A549 (cell line): ENCODE results near the gene TTR. TPM values are rescaled to one million over a fixed set of nuclear protein-coding genes. Genes with fewer than 3 reads are reported as not detected.
A peak's percentile ranks its signal among the peaks of the same experiment; 100 is the strongest.

Experiments used
- ATAC-seq, 2 experiments: fragments of 200-7000 bp in 1 of 2; fragments of >200 bp in 1 of 2; cut with Nextera tagmentation in 1 of 2; cut with Tn5 transposase in 1 of 2; 3 replicates each; pipeline versions ENCODE4 v1.8.0 to v1.9.1; 2018 to 2020; ENCODE audit warnings: mild to moderate bottlenecking in 1 of 2, moderate library complexity in 1 of 2
- CTCF ChIA-PET: fragments of 300-600 bp; sonication (Branson Sonifier 250); formaldehyde crosslinking; extraction: SDS; loops from one replicate; lab custom pipeline; 2021; ENCODE audit warnings: antibody characterized with exemption, inconsistent platforms; lab: Yijun Ruan, JAX
- POLR2A ChIA-PET: fragments of 350-600 bp; formaldehyde crosslinking; extraction: SDS; loops from one replicate; lab custom pipeline; 2021; ENCODE audit warnings: antibody characterized with exemption, inconsistent platforms; lab: Yijun Ruan, JAX
- DNase-seq, 2 experiments: peaks; one replicate each; pipeline versions ENCODE4 v3.0.0 to v3.0.0-alpha.2; 2011 to 2016; ENCODE audit warnings: low read depth in 1 of 2, low spot score in 1 of 2
- FAIRE-seq: peaks from 2 replicates; lab custom pipeline; 2011; peaks lifted over from hg19 to GRCh38; lab: Jason Lieb, UNC
- H3K27ac ChIP-seq, 2 experiments: fragments of >200 bp; sonication (Bioruptor Twin); formaldehyde crosslinking; 3 replicates each; pipeline ENCODE4 v1.5.1; 2016 to 2017
- H3K4me1 ChIP-seq: fragments of >200 bp; sonication (Bioruptor Twin); formaldehyde crosslinking; 3 replicates; pipeline ENCODE4 v1.6.1; 2016
- H3K4me2 ChIP-seq: fragments of >200 bp; sonication (Bioruptor Twin); formaldehyde crosslinking; 3 replicates; pipeline ENCODE4 v1.6.1; 2016
- H3K4me3 ChIP-seq: fragments of >200 bp; sonication (Bioruptor Twin); formaldehyde crosslinking; 3 replicates; pipeline ENCODE4 v1.5.1; 2016
- H3K9me3 ChIP-seq: fragments of >200 bp; sonication (Bioruptor Twin); formaldehyde crosslinking; 3 replicates; pipeline ENCODE4 v1.6.1; 2016
- BHLHE40 ChIP-seq: IDR thresholded peaks from 2 replicates; pipeline ENCODE4 v1.6.1; 2012; ENCODE audit warnings: low read depth, low read length, inconsistent platforms
- CBX2 ChIP-seq: fragments of 200-600 bp; sonication (generic); IDR thresholded peaks from 2 replicates; pipeline ENCODE4 v1.6.1; 2016; ENCODE audit warnings: low read depth, mild to moderate bottlenecking, borderline replicate concordance
- CBX8 ChIP-seq: fragments of 200-600 bp; sonication (generic); IDR thresholded peaks from 2 replicates; pipeline ENCODE4 v1.6.1; 2016
- CEBPB ChIP-seq, 2 experiments: fragments of >200 bp in 1 of 2; sonication (Bioruptor Twin) in 1 of 2; formaldehyde crosslinking in 1 of 2; IDR thresholded peaks; 2 replicates each; pipeline ENCODE4 v1.6.1; 2012 to 2016
- CHD2 ChIP-seq: fragments of 150-350 bp; IDR thresholded peaks from 2 replicates; pipeline ENCODE4 v1.6.1; 2014; ENCODE audit warnings: low read length; ENCODE audit not compliant: partially characterized antibody
- EHF ChIP-seq: fragments of 250-450 bp; sonication (Bioruptor Pico); IDR thresholded peaks from 2 replicates; pipeline ENCODE4 v1.5.0; 2020; ENCODE audit warnings: mild to moderate bottlenecking
- EP300 ChIP-seq, 2 experiments: fragments of >200 bp; sonication (Bioruptor Twin); formaldehyde crosslinking; IDR thresholded peaks; 2 replicates in 1 of 2; 3 replicates in 1 of 2; pipeline ENCODE4 v1.6.1; 2016 to 2017
- ESRRA ChIP-seq: fragments of 150-350 bp; IDR thresholded peaks from 2 replicates; pipeline ENCODE4 v1.6.1; 2014; ENCODE audit warnings: mild to moderate bottlenecking, low read length, borderline replicate concordance
- FOXS1 ChIP-seq: fragments of 250-450 bp; sonication (Bioruptor Pico); IDR thresholded peaks from 2 replicates; pipeline ENCODE4 v1.5.0; 2020; ENCODE audit warnings: mild to moderate bottlenecking, moderate library complexity
- HDAC2 ChIP-seq: fragments of 200-600 bp; sonication (generic); IDR thresholded peaks from 2 replicates; pipeline ENCODE4 v1.6.1; 2016
- HOXA7 ChIP-seq: fragments of 250-450 bp; sonication (Bioruptor Pico); IDR thresholded peaks from 2 replicates; pipeline ENCODE4 v1.5.0; 2020; ENCODE audit warnings: mild to moderate bottlenecking, moderate library complexity
- HOXB5 ChIP-seq: fragments of 250-450 bp; sonication (Bioruptor Pico); IDR thresholded peaks from 2 replicates; pipeline ENCODE4 v1.5.0; 2020; ENCODE audit warnings: mild to moderate bottlenecking, moderate library complexity
- JUN ChIP-seq, 2 experiments: fragments of >200 bp; sonication (Bioruptor Twin); formaldehyde crosslinking; IDR thresholded peaks; 2 replicates in 1 of 2; 3 replicates in 1 of 2; pipeline ENCODE4 v1.6.1; 2016 to 2017
- JUNB ChIP-seq: fragments of >200 bp; sonication (Bioruptor Twin); formaldehyde crosslinking; IDR thresholded peaks from 2 replicates; pipeline ENCODE4 v1.6.1; 2016
- KDM5A ChIP-seq: fragments of 200-600 bp; sonication (generic); IDR thresholded peaks from 2 replicates; pipeline ENCODE4 v1.6.1; 2016; ENCODE audit warnings: antibody characterized with exemption, mild to moderate bottlenecking
- MAFK ChIP-seq: fragments of 450-650 bp; IDR thresholded peaks from 2 replicates; pipeline ENCODE4 v1.6.1; 2014; ENCODE audit not compliant: partially characterized antibody
- MYC ChIP-seq: IDR thresholded peaks from 2 replicates; pipeline ENCODE4 v1.6.1; 2012; ENCODE audit warnings: mild to moderate bottlenecking, inconsistent platforms, low read length, improper control_type of control experiment, borderline replicate concordance
- NFE2L2 ChIP-seq: fragments of 150-350 bp; conservative IDR thresholded peaks from 2 replicates; pipeline ENCODE4 v1.6.1; 2014; ENCODE audit warnings: low read length
- PHF8 ChIP-seq: fragments of 200-600 bp; sonication (generic); IDR thresholded peaks from 2 replicates; pipeline ENCODE4 v1.6.1; 2016; ENCODE audit warnings: low read depth, mild to moderate bottlenecking, antibody characterized with exemption, moderate library complexity, borderline replicate concordance
- POLR2AphosphoS2 ChIP-seq: conservative IDR thresholded peaks from 2 replicates; pipeline ENCODE4 v1.6.1; 2012; ENCODE audit warnings: low read length, improper control_type of control experiment, inconsistent platforms
- RAD21 ChIP-seq, 2 experiments: fragments of >200 bp in 1 of 2; sonication (Bioruptor Twin) in 1 of 2; formaldehyde crosslinking in 1 of 2; IDR thresholded peaks in 1 of 2; conservative IDR thresholded peaks in 1 of 2; 2 replicates in 1 of 2; 3 replicates in 1 of 2; pipeline ENCODE4 v1.6.1; 2012 to 2018; ENCODE audit warnings: inconsistent platforms in 1 of 2
- RARB ChIP-seq: fragments of 250-450 bp; sonication (Bioruptor Pico); IDR thresholded peaks from 2 replicates; pipeline ENCODE4 v1.8.0; 2021; ENCODE audit warnings: mild to moderate bottlenecking, moderate library complexity
- RCOR1 ChIP-seq: fragments of 150-350 bp; IDR thresholded peaks from 2 replicates; pipeline ENCODE4 v1.6.1; 2014; ENCODE audit warnings: antibody characterized with exemption, low read length, low read depth
- SREBF2 ChIP-seq: fragments of 450-650 bp; IDR thresholded peaks from 2 replicates; pipeline ENCODE4 v1.6.1; 2014; ENCODE audit warnings: mild to moderate bottlenecking, moderate library complexity
- TFCP2L1 ChIP-seq: fragments of 250-450 bp; sonication (Bioruptor Pico); IDR thresholded peaks from 2 replicates; pipeline ENCODE4 v1.5.0; 2021; ENCODE audit warnings: mild to moderate bottlenecking
- ZC3H11A ChIP-seq: fragments of 450-650 bp; IDR thresholded peaks from 2 replicates; pipeline ENCODE4 v1.6.1; 2014; ENCODE audit warnings: antibody characterized with exemption, mild to moderate bottlenecking
- WGBS: methylation state at CpG from one replicate; pipeline ENCODE4 v1.1.6; 2017; ENCODE audit errors: missing lambda C conversion rate; 5-methylcytosine and 5-hydroxymethylcytosine counted together
- polyA plus RNA-seq, 4 experiments: library from polyadenylated mRNA; depleted of rRNA in 3 of 4; stranded (reverse); fragments of >200 nt; fragmentation: RNase III in 1 of 4; extraction: RNeasy Plus Mini Kit Qiagen cat#74134 plus additional on column Dnase treatment in 1 of 4; gene quantifications; 2 replicates in 3 of 4; 3 replicates in 1 of 4; pipeline ENCODE4 v1.2.3, GENCODE V29; 2011 to 2017
- TF ChIP-seq, protein P1 (sequence below): fragments of 250-450 bp; sonication (Bioruptor Pico); IDR thresholded peaks from 2 replicates; pipeline ENCODE4 v1.5.0; 2021; ENCODE audit warnings: mild to moderate bottlenecking, moderate library complexity, borderline replicate concordance
- TF ChIP-seq, protein P2 (sequence below): fragments of 450-650 bp; IDR thresholded peaks from 2 replicates; pipeline ENCODE4 v1.6.1; 2014; ENCODE audit warnings: antibody characterized with exemption
- TF ChIP-seq, protein P3 (sequence below): fragments of 150-350 bp; IDR thresholded peaks from 2 replicates; pipeline ENCODE4 v1.6.1; 2014; ENCODE audit warnings: low read depth, mild to moderate bottlenecking, low read length
- TF ChIP-seq, protein P4 (sequence below): fragments of >200 bp; sonication (Bioruptor Twin); formaldehyde crosslinking; IDR thresholded peaks from 3 replicates; pipeline ENCODE4 v1.5.1; 2016
- TF ChIP-seq, protein P5 (sequence below): fragments of 250-450 bp; sonication (Bioruptor Pico); IDR thresholded peaks from 2 replicates; pipeline ENCODE4 v1.5.0; 2020; ENCODE audit warnings: low read depth, mild to moderate bottlenecking, moderate library complexity
- TF ChIP-seq, protein P6 (sequence below): IDR thresholded peaks from 2 replicates; pipeline ENCODE4 v1.6.1; 2012; ENCODE audit warnings: low read depth, borderline replicate concordance

Gene TTR
- polyA plus RNA-seq, 2 of the 4 experiments (the other 2 are of a cell fraction), result 0.18 to 0.28 TPM

DNA sequence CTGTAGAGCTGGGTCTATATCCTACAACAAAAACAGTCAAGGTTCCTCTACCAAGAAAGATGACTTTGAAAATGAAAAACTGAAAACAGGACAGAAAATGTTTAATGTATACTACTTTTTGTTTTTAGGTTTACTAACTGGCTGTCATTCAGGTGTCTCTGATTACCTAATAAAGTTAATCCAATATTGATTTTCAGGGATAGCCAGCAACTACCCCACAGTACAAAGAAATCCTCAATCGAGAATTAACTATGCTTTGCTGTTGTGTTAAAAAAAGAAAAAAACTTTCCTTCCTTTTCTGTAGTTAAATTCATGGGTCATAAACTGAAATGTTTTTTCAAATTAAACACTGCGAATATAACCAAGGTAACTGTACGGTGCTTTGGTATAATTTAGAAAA lies 45.8 kb downstream of the TTR start:
- FAIRE-seq, result no peak
- CTCF ChIA-PET, result no interaction called here
- TF ChIP-seq SREBF2 (no peak), MYC (no peak), CBX8 (no peak), CEBPB (IDR thresholded peaks at IDR 0.05) (no peak), TFCP2L1 (CRISPR knock-in tag) (no peak), RARB (CRISPR knock-in tag) (no peak), RAD21 (conservative IDR thresholded peaks at IDR 0.05 in 1 of 2, IDR thresholded peaks at IDR 0.05 in 1 of 2) (no peak), NFE2L2 (no peak), CBX2 (no peak), EHF (CRISPR knock-in tag) (no peak), HDAC2 (no peak), ZC3H11A (no peak), PHF8 (no peak), KDM5A (no peak), HOXA7 (CRISPR knock-in tag) (no peak)
- TF ChIP-seq, protein P1, sequence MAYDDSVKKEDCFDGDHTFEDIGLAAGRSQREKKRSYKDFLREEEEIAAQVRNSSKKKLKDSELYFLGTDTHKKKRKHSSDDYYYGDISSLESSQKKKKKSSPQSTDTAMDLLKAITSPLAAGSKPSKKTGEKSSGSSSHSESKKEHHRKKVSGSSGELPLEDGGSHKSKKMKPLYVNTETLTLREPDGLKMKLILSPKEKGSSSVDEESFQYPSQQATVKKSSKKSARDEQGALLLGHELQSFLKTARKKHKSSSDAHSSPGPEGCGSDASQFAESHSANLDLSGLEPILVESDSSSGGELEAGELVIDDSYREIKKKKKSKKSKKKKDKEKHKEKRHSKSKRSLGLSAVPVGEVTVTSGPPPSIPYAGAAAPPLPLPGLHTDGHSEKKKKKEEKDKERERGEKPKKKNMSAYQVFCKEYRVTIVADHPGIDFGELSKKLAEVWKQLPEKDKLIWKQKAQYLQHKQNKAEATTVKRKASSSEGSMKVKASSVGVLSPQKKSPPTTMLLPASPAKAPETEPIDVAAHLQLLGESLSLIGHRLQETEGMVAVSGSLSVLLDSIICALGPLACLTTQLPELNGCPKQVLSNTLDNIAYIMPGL, result no peak
- TF ChIP-seq, all 56 proteins: peak for 0

DNA sequence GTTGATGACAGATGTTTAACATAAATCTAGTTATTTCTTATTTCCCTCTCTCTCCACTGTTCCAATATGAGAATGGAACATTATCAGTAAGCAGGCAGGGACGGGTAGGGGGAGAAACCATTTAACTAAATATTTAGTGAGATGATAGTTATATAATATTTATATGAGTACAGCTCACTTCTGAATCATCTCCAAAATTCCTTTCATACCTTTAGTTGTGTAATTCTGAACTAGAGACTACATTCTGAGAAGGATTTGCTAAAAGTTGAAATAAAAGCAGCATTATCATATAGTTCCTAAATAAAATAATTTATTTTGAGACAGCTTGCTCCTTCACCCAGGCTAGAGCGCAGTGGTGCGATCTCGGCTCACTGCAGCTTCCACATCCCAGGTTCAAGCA lies 51.3 kb downstream of the TTR start:
- FAIRE-seq (no peak), ATAC-seq (no peak), DNase-seq (no peak)
- POLR2A ChIA-PET, result no interaction called here
- H3K9me3 ChIP-seq, result no peaks in the 10 kb centered on the region
- 81% methylated on average over 4 of the region's 4 CpGs for WGBS
- H3K27ac ChIP-seq, result no peak overlapping the region
- 0 out of 3 replicates have a peak overlapping the region, but pooled peaks have one; percentile 4 for H3K4me2 ChIP-seq
- peaks cover 17% of the 10 kb centered on the region for H3K4me1 ChIP-seq
- CTCF ChIA-PET, result no interaction called here
- H3K4me3 ChIP-seq, result no peak overlapping the region
- TF ChIP-seq, protein P2, sequence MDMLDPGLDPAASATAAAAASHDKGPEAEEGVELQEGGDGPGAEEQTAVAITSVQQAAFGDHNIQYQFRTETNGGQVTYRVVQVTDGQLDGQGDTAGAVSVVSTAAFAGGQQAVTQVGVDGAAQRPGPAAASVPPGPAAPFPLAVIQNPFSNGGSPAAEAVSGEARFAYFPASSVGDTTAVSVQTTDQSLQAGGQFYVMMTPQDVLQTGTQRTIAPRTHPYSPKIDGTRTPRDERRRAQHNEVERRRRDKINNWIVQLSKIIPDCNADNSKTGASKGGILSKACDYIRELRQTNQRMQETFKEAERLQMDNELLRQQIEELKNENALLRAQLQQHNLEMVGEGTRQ, result no peak
- TF ChIP-seq JUN (IDR thresholded peaks at IDR 0.05) (no peak), BHLHE40 (no peak), HOXB5 (CRISPR knock-in tag) (no peak), POLR2AphosphoS2 (no peak), MAFK (no peak), ESRRA (no peak), FOXS1 (CRISPR knock-in tag) (no peak), CHD2 (no peak), KDM5A (no peak), EP300 (IDR thresholded peaks at IDR 0.05) (no peak), RCOR1 (no peak), JUNB (no peak)
- TF ChIP-seq, protein P3, sequence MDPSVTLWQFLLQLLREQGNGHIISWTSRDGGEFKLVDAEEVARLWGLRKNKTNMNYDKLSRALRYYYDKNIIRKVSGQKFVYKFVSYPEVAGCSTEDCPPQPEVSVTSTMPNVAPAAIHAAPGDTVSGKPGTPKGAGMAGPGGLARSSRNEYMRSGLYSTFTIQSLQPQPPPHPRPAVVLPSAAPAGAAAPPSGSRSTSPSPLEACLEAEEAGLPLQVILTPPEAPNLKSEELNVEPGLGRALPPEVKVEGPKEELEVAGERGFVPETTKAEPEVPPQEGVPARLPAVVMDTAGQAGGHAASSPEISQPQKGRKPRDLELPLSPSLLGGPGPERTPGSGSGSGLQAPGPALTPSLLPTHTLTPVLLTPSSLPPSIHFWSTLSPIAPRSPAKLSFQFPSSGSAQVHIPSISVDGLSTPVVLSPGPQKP, result no peak
- TF ChIP-seq, protein P1, result no peak
- TF ChIP-seq, protein P4, sequence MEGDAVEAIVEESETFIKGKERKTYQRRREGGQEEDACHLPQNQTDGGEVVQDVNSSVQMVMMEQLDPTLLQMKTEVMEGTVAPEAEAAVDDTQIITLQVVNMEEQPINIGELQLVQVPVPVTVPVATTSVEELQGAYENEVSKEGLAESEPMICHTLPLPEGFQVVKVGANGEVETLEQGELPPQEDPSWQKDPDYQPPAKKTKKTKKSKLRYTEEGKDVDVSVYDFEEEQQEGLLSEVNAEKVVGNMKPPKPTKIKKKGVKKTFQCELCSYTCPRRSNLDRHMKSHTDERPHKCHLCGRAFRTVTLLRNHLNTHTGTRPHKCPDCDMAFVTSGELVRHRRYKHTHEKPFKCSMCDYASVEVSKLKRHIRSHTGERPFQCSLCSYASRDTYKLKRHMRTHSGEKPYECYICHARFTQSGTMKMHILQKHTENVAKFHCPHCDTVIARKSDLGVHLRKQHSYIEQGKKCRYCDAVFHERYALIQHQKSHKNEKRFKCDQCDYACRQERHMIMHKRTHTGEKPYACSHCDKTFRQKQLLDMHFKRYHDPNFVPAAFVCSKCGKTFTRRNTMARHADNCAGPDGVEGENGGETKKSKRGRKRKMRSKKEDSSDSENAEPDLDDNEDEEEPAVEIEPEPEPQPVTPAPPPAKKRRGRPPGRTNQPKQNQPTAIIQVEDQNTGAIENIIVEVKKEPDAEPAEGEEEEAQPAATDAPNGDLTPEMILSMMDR, result no peak
- TF ChIP-seq, protein P5, sequence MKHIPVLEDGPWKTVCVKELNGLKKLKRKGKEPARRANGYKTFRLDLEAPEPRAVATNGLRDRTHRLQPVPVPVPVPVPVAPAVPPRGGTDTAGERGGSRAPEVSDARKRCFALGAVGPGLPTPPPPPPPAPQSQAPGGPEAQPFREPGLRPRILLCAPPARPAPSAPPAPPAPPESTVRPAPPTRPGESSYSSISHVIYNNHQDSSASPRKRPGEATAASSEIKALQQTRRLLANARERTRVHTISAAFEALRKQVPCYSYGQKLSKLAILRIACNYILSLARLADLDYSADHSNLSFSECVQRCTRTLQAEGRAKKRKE (CRISPR knock-in tag), result no peak
- TF ChIP-seq, protein P6, sequence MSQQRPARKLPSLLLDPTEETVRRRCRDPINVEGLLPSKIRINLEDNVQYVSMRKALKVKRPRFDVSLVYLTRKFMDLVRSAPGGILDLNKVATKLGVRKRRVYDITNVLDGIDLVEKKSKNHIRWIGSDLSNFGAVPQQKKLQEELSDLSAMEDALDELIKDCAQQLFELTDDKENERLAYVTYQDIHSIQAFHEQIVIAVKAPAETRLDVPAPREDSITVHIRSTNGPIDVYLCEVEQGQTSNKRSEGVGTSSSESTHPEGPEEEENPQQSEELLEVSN, result no peak

More for the DNA sequence above, 45.8 kb downstream of the TTR start:
- H3K27ac ChIP-seq, result no peak overlapping the region
- no peak for ATAC-seq
- no peaks in the 10 kb centered on the region; the same call in 2 of the 3 replicates for H3K4me1 ChIP-seq
- H3K9me3 ChIP-seq, result no peaks in the 10 kb centered on the region
- WGBS, result 90% methylated on average over 3 of the region's 3 CpGs
- POLR2A ChIA-PET, result no interaction called here
- DNase-seq, result no peak
- no peak overlapping the region for H3K4me3 ChIP-seq
- no peak overlapping the region for H3K4me2 ChIP-seq
